GM21390 (cell line): ENCODE data around the gene PRR7.
"Not testable (repeated sequence)": the region's sequence is repeated elsewhere in the genome, so short reads cannot be mapped to it uniquely, and the experiment has no call there.

Experiments used
- ATAC-seq: cut with Tn5 transposase; IDR thresholded peaks from one replicate; pipeline ENCODE4 v1.9.1; 2021; ENCODE audit not compliant: unreplicated experiment

The PRR7 gene

GRCh38 chr5:177479774-177480173, 33.2 kb downstream of the PRR7 start:
- no peak for ATAC-seq

GRCh38 chr5:177482359-177482795, 35.8 kb downstream of the PRR7 start:
- no peak for ATAC-seq

GRCh38 chr5:177483042-177483441, 36.4 kb downstream of the PRR7 start:
- ATAC-seq, result no peak

GRCh38 chr5:177483994-177484901, 37.6 kb downstream of the PRR7 start:
- no peak for ATAC-seq

GRCh38 chr5:177484902-177485549, 38.4 kb downstream of the PRR7 start:
- ATAC-seq, result no peak

- ATAC-seq, result not testable (repeated sequence)
Measured at GRCh38 chr5:177485753-177486152, 39.1 kb downstream of the PRR7 start.

- ATAC-seq, result no peak
Measured at GRCh38 chr5:177486256-177486655, 39.6 kb downstream of the PRR7 start.

- ATAC-seq, result no peak
Measured at GRCh38 chr5:177487144-177487543, 40.5 kb downstream of the PRR7 start.

- ATAC-seq, result no peak
Measured at GRCh38 chr5:177487975-177488374, 41.4 kb downstream of the PRR7 start.

GRCh38 chr5:177489119-177489716, 42.6 kb downstream of the PRR7 start:
- ATAC-seq, result no peak

- no peak for ATAC-seq
Measured at GRCh38 chr5:177490311-177490991, 43.8 kb downstream of the PRR7 start.

- ATAC-seq, result no peak
Measured at GRCh38 chr5:177490992-177491391, 44.4 kb downstream of the PRR7 start.

- ATAC-seq, result no peak
Measured at GRCh38 chr5:177491429-177491945, 44.9 kb downstream of the PRR7 start.

GRCh38 chr5:177491983-177492746, 45.6 kb downstream of the PRR7 start:
- no peak for ATAC-seq

GRCh38 chr5:177492841-177493240, 46.2 kb downstream of the PRR7 start:
- no peak for ATAC-seq

- ATAC-seq, result no peak
Measured at GRCh38 chr5:177493795-177494345, 47.3 kb downstream of the PRR7 start.

GRCh38 chr5:177494346-177495195, 48.0 kb downstream of the PRR7 start:
- no peak for ATAC-seq

GRCh38 chr5:177495243-177496060, 48.8 kb downstream of the PRR7 start:
- no peak for ATAC-seq
